ENCODE data around the gene IAH1.

IAH1 gene

DNA sequence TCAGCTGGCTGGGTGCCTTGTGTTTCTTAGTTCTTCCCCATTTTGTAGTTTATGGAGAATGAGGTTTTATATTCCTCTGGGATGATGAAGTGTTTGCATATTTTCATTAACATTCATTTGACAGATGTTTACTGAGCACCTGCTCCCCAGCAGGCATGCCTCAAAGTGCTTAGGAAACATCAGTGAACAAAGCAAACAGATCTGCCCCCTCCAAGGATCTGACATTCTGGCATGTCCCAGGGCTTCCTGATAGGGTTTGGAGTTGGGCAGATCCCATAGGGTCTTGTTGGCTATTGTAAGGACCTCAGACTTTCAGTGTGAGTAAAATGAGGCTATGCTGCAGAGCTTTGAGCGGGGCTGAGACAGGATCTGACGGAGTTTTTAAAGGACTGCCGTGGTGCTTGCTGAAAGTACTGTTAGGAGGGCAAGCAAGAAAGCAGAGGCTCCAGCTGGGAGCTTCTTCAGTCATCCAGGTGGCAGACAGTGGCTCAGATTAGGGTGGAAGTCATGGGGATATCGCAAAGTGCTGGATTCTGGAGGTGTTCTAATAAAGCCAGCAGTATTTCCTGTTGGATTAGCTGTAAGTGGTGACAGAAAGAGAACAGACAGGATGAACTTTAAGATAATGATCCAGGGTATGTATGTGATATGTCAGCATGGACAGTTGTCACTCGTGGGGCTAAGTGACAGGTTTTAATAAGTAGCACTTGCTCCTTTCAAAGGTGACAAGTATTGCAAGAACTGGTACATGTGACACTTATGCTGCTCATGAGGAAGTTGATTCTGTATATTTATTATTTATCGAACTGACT is 11.3 kb upstream of the IAH1 start:
- TF ChIP-seq GATA2 (IDR thresholded peaks at IDR 0.05; ENCODE audit: low read depth, low read length) (no peak), GATA3 (IDR thresholded peaks at IDR 0.05; ENCODE audit: low read depth, low read length) (no peak)

DNA sequence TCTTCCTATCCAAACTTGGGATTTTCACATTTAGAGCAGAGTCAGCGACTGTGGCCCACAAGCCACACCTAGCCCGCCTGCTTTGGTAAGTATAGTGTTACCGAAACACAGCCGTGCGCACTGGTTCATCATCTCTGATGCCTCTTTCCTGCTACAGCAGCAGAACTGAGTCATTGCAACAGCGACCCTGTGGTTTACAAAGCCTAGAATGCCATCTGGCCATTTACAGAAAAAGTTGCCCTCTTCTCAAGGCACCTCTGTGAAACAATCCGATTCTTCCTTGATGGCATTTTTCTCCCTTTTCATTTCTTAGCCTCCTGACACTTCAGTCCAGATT is 10.7 kb upstream of the IAH1 start:
- TF ChIP-seq GATA2 (IDR thresholded peaks at IDR 0.05; ENCODE audit: low read depth, low read length) (no peak), GATA3 (IDR thresholded peaks at IDR 0.05; ENCODE audit: low read depth, low read length) (no peak)

DNA sequence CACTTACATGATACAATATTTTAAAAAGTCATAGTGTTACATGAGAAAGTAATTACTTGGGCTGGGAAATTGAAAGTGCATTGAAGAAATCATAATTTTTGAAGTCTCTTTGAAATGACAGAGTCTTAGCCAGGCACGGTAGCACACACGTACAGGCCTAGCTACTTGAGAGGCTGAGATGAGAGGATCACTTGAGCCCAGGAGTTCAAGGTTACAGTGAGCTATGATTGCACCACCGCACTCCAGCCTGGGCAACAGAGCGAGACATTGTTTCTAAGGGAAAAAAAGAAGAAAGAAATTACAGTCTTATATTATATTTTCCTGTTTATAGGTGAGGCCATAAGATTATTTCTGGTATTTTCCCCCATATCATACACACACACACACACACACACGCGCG is 9.2 kb upstream of the IAH1 start:
- TF ChIP-seq GATA2 (IDR thresholded peaks at IDR 0.05; ENCODE audit: low read depth, low read length) = no peak
- no peak for TF ChIP-seq GATA3 (IDR thresholded peaks at IDR 0.05; ENCODE audit: low read depth, low read length)

DNA sequence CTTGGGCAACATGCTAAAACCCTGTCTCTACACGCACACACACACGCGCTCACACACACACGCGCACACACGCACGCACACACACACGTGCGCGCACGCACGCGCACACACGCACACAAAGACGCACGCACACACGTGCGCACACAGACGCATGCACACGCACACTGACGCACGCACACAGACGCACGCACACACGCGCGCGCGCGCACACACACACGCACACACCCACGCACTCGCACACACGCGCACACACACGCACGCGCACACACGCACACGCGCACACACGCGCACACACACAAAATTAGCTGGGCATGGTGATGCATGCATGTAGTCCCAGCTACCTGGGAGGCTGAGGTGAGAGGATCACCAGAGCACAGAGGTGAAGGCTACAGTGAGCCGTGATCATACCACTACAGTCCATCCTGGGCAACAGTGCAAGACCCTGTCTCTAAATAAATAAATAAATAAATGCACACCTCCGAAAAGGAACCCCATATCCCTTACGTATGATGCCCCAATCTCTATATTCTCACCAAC is 8.1 kb upstream of the IAH1 start:
- TF ChIP-seq GATA2 (IDR thresholded peaks at IDR 0.05; ENCODE audit: low read depth, low read length) = no peak
- TF ChIP-seq GATA3 (IDR thresholded peaks at IDR 0.05; ENCODE audit: low read depth, low read length) = no peak

DNA sequence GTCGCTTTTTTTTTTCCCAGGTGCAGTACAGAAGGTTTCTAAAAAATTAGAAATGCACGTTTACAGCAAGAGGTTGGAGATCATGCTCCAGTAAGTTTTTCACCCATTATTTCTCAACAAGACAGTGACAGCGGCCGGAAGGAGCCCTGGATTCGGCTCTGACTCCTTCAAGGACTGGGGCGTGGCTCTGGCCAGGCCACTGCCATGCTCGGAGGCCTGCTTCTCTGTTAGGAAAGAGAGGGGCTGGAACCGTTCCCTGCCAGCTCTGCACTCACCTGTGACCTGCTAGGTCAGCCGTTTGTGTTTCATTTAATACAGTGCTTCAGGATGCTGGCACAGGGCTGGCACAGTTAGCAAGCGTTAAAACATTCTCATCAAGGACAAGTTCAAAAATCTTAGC is 6.7 kb upstream of the IAH1 start:
- TF ChIP-seq GATA3 (IDR thresholded peaks at IDR 0.05; ENCODE audit: low read depth, low read length) (no peak), GATA2 (IDR thresholded peaks at IDR 0.05; ENCODE audit: low read depth, low read length) (no peak)

DNA sequence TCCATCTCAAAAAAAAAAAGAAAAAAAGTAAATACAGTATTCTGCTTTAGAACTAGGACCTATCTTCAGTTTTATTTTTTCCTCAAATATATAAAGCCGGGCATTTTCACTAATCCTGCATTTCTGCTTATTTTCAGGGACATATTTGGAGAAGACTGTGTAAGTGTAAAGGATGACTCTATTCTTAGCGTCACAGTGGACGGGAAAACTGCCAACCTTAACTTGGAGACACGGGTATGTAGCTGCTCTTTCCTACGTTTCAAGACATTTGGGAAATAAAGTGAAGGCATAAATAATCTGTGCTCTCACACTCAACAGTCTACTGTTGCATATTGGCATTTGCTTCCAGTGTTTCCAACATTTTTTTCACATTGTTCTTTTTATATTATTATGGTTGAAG is 3.1 kb upstream of the IAH1 start:
- TF ChIP-seq GATA2 (IDR thresholded peaks at IDR 0.05; ENCODE audit: low read depth, low read length) (no peak), GATA3 (IDR thresholded peaks at IDR 0.05; ENCODE audit: low read depth, low read length) (no peak)

DNA sequence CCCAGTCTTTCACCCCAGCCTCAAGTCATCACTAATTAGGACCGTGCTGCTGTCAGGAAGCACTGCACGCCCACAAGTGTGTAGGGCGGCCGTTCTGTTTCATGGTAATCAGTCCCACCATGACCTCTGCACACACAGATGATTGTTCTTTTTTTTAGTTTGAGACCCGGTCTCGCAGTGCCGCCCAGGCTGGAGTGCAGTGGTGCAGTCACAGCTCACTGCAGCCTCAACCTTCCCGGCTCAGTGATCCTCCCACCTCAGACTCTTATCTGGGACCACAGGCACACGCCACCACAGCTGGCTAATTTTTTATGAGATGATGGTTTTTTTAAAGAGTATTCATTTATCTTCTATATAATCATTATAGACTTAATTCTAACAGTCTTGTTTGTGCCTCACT is 1.8 kb upstream of the IAH1 start:
- no peak for TF ChIP-seq GATA3 (IDR thresholded peaks at IDR 0.05; ENCODE audit: low read depth, low read length)
- TF ChIP-seq GATA2 (IDR thresholded peaks at IDR 0.05; ENCODE audit: low read depth, low read length) = no peak

DNA sequence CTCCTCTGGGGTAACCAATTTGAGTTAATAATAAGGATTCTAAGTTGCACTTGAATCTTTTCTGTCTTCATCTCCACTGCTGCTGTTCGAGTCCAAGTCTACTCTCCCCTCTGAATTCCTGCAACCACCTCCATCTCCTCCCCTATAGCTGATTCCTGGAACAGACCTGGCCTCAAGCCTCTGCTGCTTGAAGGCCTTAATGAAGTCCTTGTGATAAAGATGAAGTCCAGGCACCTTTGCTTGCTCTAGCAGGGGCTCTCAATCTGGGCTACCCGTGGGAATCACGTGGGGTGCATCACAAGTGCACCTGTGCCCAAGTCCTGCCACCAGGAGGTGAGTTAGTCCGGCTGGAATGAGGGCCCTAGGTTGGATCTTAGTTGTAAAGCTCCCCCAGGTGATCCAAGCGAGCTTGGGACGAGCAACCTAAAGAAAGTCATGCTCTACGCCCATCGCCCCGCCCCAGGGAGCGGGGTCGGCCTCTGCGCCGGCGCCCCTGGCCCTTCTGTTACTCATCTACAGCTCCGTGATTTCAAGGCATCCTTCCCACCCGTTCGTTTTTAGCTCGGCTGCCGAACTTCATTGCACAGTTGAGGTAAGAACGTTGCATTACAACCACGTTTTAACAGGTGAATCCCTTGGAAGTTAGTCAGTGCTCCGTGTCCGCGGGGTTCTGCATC is 905 bp upstream of the IAH1 start:
- no peak for TF ChIP-seq GATA3 (IDR thresholded peaks at IDR 0.05; ENCODE audit: low read depth, low read length)
- no peak for TF ChIP-seq GATA2 (IDR thresholded peaks at IDR 0.05; ENCODE audit: low read depth, low read length)

DNA sequence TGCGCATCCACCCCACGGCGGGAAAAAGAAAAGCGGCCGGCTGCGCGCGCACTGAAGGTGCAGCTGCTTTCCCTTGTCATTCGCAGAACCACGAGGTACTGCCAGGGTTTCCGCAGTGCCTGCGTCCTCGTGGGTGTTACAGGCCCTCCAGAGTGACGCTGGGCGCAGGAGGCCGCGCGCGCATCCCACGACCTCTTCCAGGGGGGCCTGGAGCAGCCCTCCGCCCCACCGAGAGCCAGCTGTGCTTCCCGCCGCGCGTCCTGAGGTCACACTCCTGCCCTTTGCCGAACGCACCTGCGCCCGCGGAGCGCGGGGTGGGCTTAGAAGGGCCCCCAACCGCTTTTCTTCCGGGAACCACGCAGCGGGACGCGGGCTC is 378 bp upstream of the IAH1 start:
- TF ChIP-seq GATA3 (IDR thresholded peaks at IDR 0.05; ENCODE audit: low read depth, low read length) = no peak
- no peak for TF ChIP-seq GATA2 (IDR thresholded peaks at IDR 0.05; ENCODE audit: low read depth, low read length)

DNA sequence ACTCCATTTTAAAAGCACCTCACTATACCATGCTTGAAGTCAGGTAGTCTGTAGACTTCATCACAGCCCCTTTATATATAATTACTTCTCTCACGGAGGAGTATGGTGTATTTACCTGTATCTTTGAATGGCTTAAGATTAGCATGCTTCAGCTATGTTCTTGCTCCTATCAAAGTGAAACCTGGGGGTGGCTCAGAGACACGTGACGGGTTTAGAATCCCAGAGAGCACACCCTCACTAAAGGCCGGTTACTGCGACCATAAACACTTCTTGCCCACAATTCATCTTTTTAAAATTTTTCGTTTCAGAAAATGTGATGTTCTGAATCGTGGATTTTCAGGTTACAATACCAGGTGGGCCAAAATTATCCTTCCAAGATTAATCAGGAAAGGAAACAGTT is 3.6 kb downstream of the IAH1 start:
- TF ChIP-seq GATA3 (IDR thresholded peaks at IDR 0.05; ENCODE audit: low read depth, low read length) (no peak), GATA2 (IDR thresholded peaks at IDR 0.05; ENCODE audit: low read depth, low read length) (no peak)

DNA sequence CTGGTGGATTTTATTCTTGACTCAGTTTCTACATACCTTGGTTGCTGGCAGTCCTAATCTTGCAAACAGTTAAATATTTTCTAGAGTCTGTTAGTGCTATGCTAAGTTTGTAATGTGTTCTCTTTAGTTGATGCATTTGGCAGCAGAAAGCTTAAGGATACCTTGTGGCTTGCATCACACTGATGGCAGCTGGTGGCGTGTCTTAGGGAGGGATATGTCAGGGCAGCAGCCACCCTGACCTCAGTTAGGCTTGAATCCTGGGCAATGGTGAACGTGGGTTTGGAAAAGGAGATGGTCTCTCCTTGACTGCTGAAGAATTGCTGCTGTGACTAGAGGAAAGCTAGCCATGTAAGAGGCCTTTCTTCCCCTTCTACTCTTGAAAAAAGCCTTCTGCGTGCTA is 4.2 kb downstream of the IAH1 start:
- TF ChIP-seq GATA3 (IDR thresholded peaks at IDR 0.05; ENCODE audit: low read depth, low read length) (no peak), GATA2 (IDR thresholded peaks at IDR 0.05; ENCODE audit: low read depth, low read length) (no peak)

DNA sequence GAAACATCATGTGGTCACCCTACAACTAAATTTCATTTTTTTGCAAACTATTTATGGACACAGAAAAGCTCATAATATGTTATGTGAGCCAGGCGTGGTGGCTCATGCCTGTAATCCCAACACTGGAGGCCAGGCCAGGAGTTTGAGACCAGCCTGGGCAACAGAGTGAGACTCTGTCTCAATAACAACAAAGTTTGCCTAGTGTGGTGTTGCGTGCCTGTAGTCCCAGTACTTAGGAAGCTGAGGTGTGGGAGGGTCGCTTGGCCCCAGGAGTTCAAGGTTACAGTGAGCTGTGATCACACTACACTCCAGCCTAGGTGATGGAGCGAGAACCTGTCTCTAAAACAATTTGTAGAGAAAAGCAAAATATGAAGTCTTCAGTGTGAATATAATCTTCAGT is 5.8 kb downstream of the IAH1 start:
- TF ChIP-seq GATA2 (IDR thresholded peaks at IDR 0.05; ENCODE audit: low read depth, low read length) (no peak), GATA3 (IDR thresholded peaks at IDR 0.05; ENCODE audit: low read depth, low read length) (no peak)

DNA sequence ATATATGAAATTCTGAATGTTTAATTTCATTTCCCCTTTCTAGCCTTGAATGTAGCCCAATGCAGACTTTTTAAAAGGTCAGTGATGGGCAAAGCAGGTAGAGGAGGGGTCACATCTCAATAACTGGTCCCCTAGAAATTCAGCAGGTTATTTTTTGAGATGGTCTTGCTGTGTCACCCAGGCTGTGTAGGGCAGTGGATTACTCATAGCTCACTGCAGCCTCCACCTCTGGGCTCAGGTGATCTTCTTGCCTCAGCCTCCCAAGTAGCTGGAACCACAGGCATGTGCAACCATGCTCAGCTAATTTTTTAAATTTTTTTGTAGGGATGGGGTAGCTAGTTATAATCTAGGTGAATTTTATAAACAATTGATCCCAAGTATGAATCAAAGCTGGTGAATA is 8.8 kb downstream of the IAH1 start:
- TF ChIP-seq GATA3 (IDR thresholded peaks at IDR 0.05; ENCODE audit: low read depth, low read length) = no peak
- TF ChIP-seq GATA2 (IDR thresholded peaks at IDR 0.05; ENCODE audit: low read depth, low read length) = no peak

DNA sequence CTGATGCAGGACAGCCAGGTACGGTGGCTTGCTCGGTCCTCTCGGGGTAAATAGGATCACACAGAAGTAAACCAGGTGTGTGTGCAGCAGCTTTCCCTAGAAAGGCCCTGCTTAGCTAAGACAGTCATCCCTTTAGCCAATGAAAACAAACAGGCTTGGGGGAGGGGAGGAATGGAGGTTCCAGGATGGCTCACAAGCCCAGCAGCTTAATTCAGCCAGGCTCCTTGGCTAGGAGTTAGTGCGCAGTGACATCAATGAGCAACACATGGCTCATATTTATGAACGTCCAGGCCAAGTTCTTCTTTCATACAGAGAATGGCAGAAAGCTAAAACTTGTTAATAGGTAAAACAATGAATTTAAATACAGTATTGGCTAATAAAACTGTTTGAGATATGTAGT is 10.2 kb downstream of the IAH1 start:
- TF ChIP-seq GATA3 (IDR thresholded peaks at IDR 0.05; ENCODE audit: low read depth, low read length) (no peak), GATA2 (IDR thresholded peaks at IDR 0.05; ENCODE audit: low read depth, low read length) (no peak)
